ENCODE measurements around the gene DLK1.

DLK1 gene

DNA sequence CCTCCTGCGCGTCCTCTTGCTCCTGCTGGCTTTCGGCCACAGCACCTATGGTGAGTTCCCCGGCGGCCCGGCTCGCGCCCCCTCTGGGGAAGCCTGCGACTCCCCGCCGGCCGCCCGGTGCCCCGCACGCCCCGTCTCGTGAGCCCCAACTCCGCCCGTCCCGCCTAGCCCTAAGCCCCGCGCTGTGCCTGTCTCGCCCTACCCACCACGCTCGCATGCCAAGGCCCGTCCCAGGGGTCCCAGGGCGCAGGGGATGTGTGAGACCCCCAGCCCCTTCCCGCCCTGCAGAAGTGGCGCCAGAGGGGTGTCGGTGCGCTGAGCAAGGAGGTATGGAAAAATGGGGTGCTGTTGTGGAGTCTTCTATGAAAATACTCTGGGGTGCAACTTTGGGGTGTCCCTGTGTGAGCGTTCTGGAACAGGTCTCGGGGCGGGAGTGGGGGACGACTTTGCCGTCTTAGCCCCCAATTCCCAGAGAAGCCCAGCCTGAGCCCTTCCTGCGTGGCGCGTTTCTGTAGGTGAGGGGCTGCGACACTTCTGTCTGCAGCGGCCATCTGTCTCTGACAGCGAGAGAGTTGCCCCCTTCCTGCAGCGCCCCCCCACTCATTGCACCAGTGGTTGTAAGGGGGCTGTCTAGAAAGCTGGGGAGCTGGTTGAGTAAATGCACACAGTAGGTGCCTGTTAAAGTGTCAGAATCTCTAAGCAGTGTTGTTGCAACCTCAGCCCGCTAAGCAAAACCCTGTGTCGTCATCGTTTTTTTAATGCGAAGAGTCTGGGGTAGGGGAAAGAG, 587 bp downstream of the DLK1 start:
- no peak overlapping the region for H3K4me3 ChIP-seq (ENCODE audit: low read depth, low read length)
- no peak for DNase-seq (ENCODE audit: low read depth)
- TF ChIP-seq, protein P1, sequence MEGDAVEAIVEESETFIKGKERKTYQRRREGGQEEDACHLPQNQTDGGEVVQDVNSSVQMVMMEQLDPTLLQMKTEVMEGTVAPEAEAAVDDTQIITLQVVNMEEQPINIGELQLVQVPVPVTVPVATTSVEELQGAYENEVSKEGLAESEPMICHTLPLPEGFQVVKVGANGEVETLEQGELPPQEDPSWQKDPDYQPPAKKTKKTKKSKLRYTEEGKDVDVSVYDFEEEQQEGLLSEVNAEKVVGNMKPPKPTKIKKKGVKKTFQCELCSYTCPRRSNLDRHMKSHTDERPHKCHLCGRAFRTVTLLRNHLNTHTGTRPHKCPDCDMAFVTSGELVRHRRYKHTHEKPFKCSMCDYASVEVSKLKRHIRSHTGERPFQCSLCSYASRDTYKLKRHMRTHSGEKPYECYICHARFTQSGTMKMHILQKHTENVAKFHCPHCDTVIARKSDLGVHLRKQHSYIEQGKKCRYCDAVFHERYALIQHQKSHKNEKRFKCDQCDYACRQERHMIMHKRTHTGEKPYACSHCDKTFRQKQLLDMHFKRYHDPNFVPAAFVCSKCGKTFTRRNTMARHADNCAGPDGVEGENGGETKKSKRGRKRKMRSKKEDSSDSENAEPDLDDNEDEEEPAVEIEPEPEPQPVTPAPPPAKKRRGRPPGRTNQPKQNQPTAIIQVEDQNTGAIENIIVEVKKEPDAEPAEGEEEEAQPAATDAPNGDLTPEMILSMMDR (conservative IDR thresholded peaks at IDR 0.05; ENCODE audit: low read depth, low read length), result no peak

DNA sequence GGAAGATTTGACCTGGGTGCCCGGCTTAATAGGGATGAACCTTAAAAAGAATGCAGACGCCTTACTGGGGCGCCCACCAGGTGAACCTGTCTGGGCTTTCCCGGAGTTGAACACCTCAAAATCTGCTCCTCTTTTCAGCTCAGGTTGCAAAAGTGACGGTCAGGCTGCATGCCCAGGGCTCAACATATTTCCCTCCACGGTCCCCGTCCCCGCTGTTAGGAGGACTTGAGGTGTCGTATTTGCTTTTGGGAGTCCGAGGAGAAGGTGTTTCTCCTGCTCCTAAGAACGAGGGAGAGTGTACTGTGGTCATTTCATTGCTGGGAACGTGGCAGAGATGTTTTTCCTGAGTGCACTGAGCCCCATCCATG, 1.2 kb downstream of the DLK1 start:
- no peak overlapping the region for H3K4me3 ChIP-seq (ENCODE audit: low read depth, low read length)
- DNase-seq (ENCODE audit: low read depth), result no peak
- TF ChIP-seq, protein P1 (conservative IDR thresholded peaks at IDR 0.05; ENCODE audit: low read depth, low read length), result no peak

DNA sequence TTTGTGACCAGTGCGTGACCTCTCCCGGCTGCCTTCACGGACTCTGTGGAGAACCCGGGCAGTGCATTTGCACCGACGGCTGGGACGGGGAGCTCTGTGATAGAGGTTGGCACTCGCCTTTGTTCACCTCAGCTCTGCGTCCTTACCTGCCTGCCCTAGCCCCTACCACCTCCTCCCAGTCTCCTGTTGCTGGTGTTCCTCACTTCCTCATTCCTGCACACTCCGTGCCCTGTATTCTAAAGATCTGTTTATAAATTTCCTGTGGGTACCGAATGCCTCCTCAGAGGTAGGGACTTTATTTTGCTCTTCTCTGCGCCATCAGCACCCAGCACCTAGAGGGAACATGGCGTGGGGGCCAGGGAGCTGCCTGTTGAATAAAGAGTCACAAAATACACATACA, 2.3 kb downstream of the DLK1 start:
- DNase-seq (ENCODE audit: low read depth), result no peak
- TF ChIP-seq, protein P1 (conservative IDR thresholded peaks at IDR 0.05; ENCODE audit: low read depth, low read length), result no peak
- H3K4me3 ChIP-seq (ENCODE audit: low read depth, low read length), result no peak overlapping the region

DNA sequence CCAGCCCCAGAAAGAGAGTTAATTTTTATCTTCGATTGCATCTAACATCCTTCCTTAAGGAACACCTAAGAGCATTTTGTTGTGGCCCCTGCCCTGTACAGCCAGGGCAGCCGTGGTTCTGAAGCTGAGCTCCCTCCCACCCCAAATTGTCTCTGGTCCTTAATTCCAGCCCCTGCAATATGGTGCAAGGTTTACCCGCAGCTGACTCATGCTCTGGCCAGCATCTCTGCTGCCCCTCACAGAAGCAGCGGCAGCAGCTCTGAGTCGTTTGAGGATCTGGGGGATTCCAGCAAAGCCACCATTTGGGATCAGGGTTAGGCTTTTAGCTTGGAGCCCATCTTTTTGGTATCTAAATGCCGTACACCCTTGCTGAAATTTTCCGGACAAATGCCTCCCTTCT, 3.3 kb downstream of the DLK1 start:
- TF ChIP-seq, protein P1 (conservative IDR thresholded peaks at IDR 0.05; ENCODE audit: low read depth, low read length), result no peak
- DNase-seq (ENCODE audit: low read depth), result no peak

DNA sequence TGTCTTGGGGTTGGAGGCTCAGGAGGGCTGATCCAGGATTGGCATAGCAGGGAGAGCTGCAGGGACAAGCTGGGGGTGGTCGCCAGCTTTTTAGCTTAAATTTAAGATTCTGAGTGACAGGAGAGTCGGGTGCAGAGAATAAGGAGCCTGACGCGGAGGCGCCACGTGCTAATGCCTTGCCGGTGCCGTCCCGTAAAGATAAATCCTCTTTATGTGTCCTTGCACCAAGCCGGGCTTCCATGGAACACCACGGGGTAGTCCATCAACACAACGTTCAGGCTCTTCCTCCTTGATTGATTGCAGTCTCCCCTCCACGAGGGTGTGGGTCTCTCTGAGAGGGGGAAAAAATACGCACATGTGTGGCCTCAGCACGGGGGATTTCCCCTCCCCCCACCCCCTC, 3.9 kb downstream of the DLK1 start:
- TF ChIP-seq, protein P1 (conservative IDR thresholded peaks at IDR 0.05; ENCODE audit: low read depth, low read length), result no peak
- no peak for DNase-seq (ENCODE audit: low read depth)
- H3K4me3 ChIP-seq (ENCODE audit: low read depth, low read length), result no peak overlapping the region

More for the DNA sequence above, 3.3 kb downstream of the DLK1 start:
- no peak overlapping the region for H3K4me3 ChIP-seq (ENCODE audit: low read depth, low read length)

DNA sequence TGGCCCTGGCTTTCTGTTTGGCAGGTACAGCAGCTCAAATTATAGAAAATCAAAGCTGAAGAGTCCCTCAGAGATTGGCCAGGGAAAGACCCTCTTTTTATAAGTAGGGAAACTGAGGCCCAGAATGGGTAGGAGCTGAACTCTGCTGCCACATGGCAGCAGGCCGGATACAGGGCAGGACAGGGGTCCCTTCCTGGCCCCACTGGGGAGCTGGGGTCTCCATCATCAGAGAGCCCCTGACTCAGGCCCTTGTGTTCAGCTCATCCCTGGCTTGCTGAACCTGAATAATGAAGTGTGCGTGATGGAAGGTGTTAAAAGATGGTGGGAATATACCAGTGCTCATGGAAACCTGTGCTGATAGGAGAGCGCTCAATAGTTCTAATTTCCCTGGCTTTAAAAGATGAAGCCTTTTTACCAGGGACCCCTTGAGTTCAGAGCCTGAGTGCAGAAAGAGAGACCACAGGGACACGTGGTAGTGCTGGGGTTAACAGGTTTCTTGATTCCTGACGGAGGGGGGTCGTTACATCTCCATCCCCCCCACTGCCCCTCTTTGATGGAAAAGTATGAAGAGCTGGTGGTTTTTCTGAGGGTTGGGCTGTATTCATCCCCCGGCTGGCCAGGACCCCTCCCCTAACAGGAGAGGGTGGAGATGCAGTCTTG, 4.4 kb downstream of the DLK1 start:
- TF ChIP-seq, protein P1 (conservative IDR thresholded peaks at IDR 0.05; ENCODE audit: low read depth, low read length), result no peak
- no peak overlapping the region for H3K4me3 ChIP-seq (ENCODE audit: low read depth, low read length)
- DNase-seq (ENCODE audit: low read depth), result no peak

Measured in choroid plexus epithelial cell (primary cell).